K562 (cell line): Measurements from ENCODE around the gene KLHDC7B. TPM values are rescaled to one million over a fixed set of nuclear protein-coding genes. Genes with fewer than 3 reads are reported as not detected.

Experiments used
- ARID2 ChIP-seq: fragments of 450-650 bp; IDR thresholded peaks from 2 replicates; pipeline ENCODE4 v1.6.1; 2017; ENCODE audit warnings: antibody characterized with exemption, mild to moderate bottlenecking
- CTBP1 ChIP-seq: fragments of 450-650 bp; IDR thresholded peaks from 2 replicates; pipeline ENCODE4 v1.6.1; 2016; ENCODE audit warnings: borderline replicate concordance
- ELF2 ChIP-seq: fragments of 250-450 bp; sonication (Bioruptor Pico); IDR thresholded peaks from 2 replicates; pipeline ENCODE4 v1.5.0; 2021; ENCODE audit warnings: mild to moderate bottlenecking
- ERF ChIP-seq: fragments of 450-650 bp; formaldehyde crosslinking; IDR thresholded peaks from 2 replicates; pipeline ENCODE4 v1.4.0; 2020; ENCODE audit warnings: mild to moderate bottlenecking, mixed read lengths
- FOXM1 ChIP-seq, 2 experiments: fragments of 450-650 bp in 1 of 2; sonication (generic) in 1 of 2; formaldehyde crosslinking in 1 of 2; IDR thresholded peaks; 2 replicates each; pipeline versions ENCODE4 v1.6.1 to v1.9.0; 2017 to 2022; ENCODE audit warnings: low read depth in 2 of 2, mild to moderate bottlenecking in 2 of 2, missing genetic modification reagents in 1 of 2, moderate library complexity in 1 of 2
- IRF2 ChIP-seq: sonication (generic); formaldehyde crosslinking; IDR thresholded peaks from 2 replicates; pipeline ENCODE4 v1.8.1; 2022; ENCODE audit warnings: mild to moderate bottlenecking, missing genetic modification reagents
- KAT2B ChIP-seq: IDR thresholded peaks from one replicate; pipeline ENCODE4 v1.6.1; 2012; ENCODE audit warnings: low read depth, mild to moderate bottlenecking, control low read depth, inconsistent platforms, low read length, moderate library complexity
- KDM1A ChIP-seq, 2 experiments: fragments of 450-650 bp; IDR thresholded peaks; 2 replicates each; pipeline ENCODE4 v1.6.1; 2016; ENCODE audit warnings: mild to moderate bottlenecking in 2 of 2
- MCM2 ChIP-seq: fragments of 450-650 bp; IDR thresholded peaks from 2 replicates; pipeline ENCODE4 v1.6.1; 2017; ENCODE audit warnings: low read depth, mild to moderate bottlenecking
- MCM3 ChIP-seq: fragments of 450-650 bp; IDR thresholded peaks from 2 replicates; pipeline ENCODE4 v1.6.1; 2016
- NFRKB ChIP-seq: fragments of 450-650 bp; IDR thresholded peaks from 2 replicates; pipeline ENCODE4 v1.6.1; 2016; ENCODE audit warnings: low read depth
- POLR2B ChIP-seq: fragments of 450-650 bp; IDR thresholded peaks from 2 replicates; pipeline ENCODE4 v1.6.1; 2018; ENCODE audit warnings: low read depth; ENCODE audit not compliant: partially characterized antibody
- RNF219 ChIP-seq: fragments of 250-450 bp; sonication (Bioruptor Pico); IDR thresholded peaks from 2 replicates; pipeline ENCODE4 v1.5.0; 2022; ENCODE audit warnings: mild to moderate bottlenecking
- SIN3B ChIP-seq: fragments of 450-650 bp; IDR thresholded peaks from 2 replicates; pipeline ENCODE4 v1.6.1; 2017; ENCODE audit warnings: low read depth, mild to moderate bottlenecking, moderate library complexity
- TCF7L2 ChIP-seq: fragments of 150-350 bp; IDR thresholded peaks from 2 replicates; pipeline ENCODE4 v1.6.1; 2016; ENCODE audit warnings: low read depth, mild to moderate bottlenecking, low read length, moderate library complexity
- TRIM24 ChIP-seq, 2 experiments: fragments of 450-650 bp; IDR thresholded peaks; 2 replicates each; pipeline ENCODE4 v1.6.1; 2016
- TSC22D4 ChIP-seq: fragments of 450-650 bp; IDR thresholded peaks from 2 replicates; pipeline ENCODE4 v1.6.1; 2016; ENCODE audit warnings: missing genetic modification characterization, missing biosample characterization, control low read depth
- ZBED1 ChIP-seq: IDR thresholded peaks from 2 replicates; pipeline ENCODE4 v1.6.1; 2014
- ZFPM2 ChIP-seq: fragments of 250-450 bp; sonication (Bioruptor Pico); IDR thresholded peaks from 2 replicates; pipeline ENCODE4 v1.5.1; 2022; ENCODE audit warnings: mild to moderate bottlenecking
- ZNF197 ChIP-seq: fragments of 200-800 bp; sonication (Bioruptor generic); IDR thresholded peaks from 2 replicates; pipeline ENCODE4 v1.6.1; 2016; ENCODE audit warnings: low read depth, missing genetic modification characterization, missing compliant biosample characterization
- polyA plus RNA-seq, 8 experiments: library from polyadenylated mRNA; depleted of rRNA in 4 of 8; stranded (reverse) in 5 of 8; unstranded in 3 of 8; fragments of >200 nt; fragmentation: Nextera tagmentation in 2 of 8; fragmentation: Illumina TruSeq in 1 of 8; extraction: Ambion mirVana in 2 of 8; extraction: Trizol in 1 of 8; gene quantifications; 2 replicates each; pipeline versions ENCODE4 v1.2.1 to v1.2.3, GENCODE V29; 2011 to 2014; ENCODE audit warnings: inconsistent platforms in 1 of 8, missing spikeins in 1 of 8
- total RNA-seq, 7 experiments: library from RNA; depleted of rRNA in 6 of 7; stranded (reverse); fragments of >200 nt in 6 of 7; fragmentation: Illumina TruSeq in 2 of 7; extraction: Trizol in 2 of 7; gene quantifications; 2 replicates each; pipeline versions ENCODE4 v1.2.1 to v1.2.3, GENCODE V29; 2011 to 2021; ENCODE audit warnings: low replicate concordance in 1 of 7
- TF ChIP-seq, protein P1 (sequence below): fragments of 250-450 bp; sonication (Bioruptor Pico); IDR thresholded peaks from 2 replicates; pipeline ENCODE4 v1.4.0; 2020
- TF ChIP-seq, protein P2 (sequence below), 2 experiments: fragments of 450-650 bp in 1 of 2; sonication (generic) in 1 of 2; formaldehyde crosslinking in 1 of 2; IDR thresholded peaks in 1 of 2; conservative IDR thresholded peaks in 1 of 2; 2 replicates each; pipeline versions ENCODE4 v1.6.1 to v1.8.1; 2016 to 2023; ENCODE audit warnings: mild to moderate bottlenecking in 2 of 2, moderate library complexity in 2 of 2, inconsistent platforms in 1 of 2, missing genetic modification reagents in 1 of 2
- TF ChIP-seq, protein P3 (sequence below): fragments of 250-450 bp; sonication (Bioruptor Pico); IDR thresholded peaks from 2 replicates; pipeline ENCODE4 v1.4.0; 2020; ENCODE audit warnings: borderline replicate concordance
- TF ChIP-seq, protein P4 (sequence below): fragments of 450-650 bp; IDR thresholded peaks from 2 replicates; pipeline ENCODE4 v1.6.1; 2016; ENCODE audit warnings: low read depth, mild to moderate bottlenecking, moderate library complexity

Gene KLHDC7B
- total and polyA plus RNA-seq, 9 of the 15 experiments (the other 6 are each of a cell fraction or from before 2014, with no cell fraction given), result 0.04 to 0.22 (median 0.05) TPM; not detected in 4

DNA sequence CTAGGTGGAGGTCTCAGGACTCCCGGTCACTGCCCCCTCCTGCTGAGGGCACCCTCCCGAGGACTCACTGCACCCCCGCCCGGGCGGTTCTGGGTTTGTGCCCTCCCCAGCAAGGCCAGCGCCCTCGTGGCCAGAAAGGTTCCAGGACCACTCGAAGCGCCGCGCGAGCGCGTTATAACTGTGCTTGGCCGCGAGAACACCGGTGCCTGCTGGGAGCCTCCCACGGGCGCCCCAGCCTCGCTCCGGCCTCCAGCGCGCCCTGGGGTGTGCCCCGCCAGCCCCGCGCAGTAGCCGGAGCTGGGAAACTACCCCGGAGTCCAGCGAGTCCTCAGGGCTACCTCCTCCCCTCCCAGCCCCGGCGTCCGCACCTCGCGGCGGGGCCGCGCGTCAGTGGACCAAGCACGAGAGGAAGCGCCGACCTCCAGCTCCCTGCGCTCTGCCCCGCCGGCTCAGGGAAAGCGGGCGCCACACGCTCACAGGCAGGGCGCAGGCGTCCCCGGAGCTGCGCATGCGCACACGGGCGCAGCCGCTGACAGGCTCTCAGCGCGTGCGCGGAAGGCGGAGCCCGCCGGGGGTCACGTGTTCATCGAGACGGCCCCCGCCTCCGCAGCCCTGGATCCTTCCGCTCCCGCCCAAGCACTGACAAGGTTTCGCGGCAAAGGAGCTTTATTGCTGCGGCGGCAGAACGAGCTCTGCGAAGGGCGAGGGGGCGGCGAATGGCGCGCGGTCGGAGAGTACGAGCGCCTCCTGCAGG lies 20.4 kb upstream of the KLHDC7B start, which contains the start of gene SCO2 (continued):
- TF ChIP-seq, protein P1, sequence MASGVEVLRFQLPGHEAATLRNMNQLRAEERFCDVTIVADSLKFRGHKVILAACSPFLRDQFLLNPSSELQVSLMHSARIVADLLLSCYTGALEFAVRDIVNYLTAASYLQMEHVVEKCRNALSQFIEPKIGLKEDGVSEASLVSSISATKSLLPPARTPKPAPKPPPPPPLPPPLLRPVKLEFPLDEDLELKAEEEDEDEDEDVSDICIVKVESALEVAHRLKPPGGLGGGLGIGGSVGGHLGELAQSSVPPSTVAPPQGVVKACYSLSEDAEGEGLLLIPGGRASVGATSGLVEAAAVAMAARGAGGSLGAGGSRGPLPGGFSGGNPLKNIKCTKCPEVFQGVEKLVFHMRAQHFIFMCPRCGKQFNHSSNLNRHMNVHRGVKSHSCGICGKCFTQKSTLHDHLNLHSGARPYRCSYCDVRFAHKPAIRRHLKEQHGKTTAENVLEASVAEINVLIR (CRISPR knock-in tag), result no peak
- TF ChIP-seq RNF219 (CRISPR knock-in tag) (no peak), FOXM1 (IDR thresholded peaks at IDR 0.05; ENCODE audit: low read depth) (no peak), FOXM1 (CRISPR knock-in tag; IDR thresholded peaks at IDR 0.05; ENCODE audit: low read depth) (no peak), NFRKB (no peak), TRIM24 (IDR thresholded peaks at IDR 0.05) (no peak), KAT2B (no peak), MCM2 (no peak), ARID2 (no peak), CTBP1 (peak; percentile 60), IRF2 (CRISPR knock-in tag) (no peak), MCM3 (no peak), POLR2B (peak; percentile 92), ERF (CRISPR knock-in tag) (no peak; the same call in 1 of the 2 replicates), SIN3B (peak; percentile 31; the same call in 1 of the 2 replicates), ZNF197 (CRISPR knock-in tag) (no peak), ELF2 (CRISPR knock-in tag) (no peak), TCF7L2 (no peak), ZBED1 (peak; percentile 24; the same call in 1 of the 2 replicates), ZFPM2 (CRISPR knock-in tag) (no peak), KDM1A (IDR thresholded peaks at IDR 0.05) (no peak), TSC22D4 (tag) (no peak)
- TF ChIP-seq, protein P2, sequence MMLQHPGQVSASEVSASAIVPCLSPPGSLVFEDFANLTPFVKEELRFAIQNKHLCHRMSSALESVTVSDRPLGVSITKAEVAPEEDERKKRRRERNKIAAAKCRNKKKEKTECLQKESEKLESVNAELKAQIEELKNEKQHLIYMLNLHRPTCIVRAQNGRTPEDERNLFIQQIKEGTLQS (IDR thresholded peaks at IDR 0.05), result no peak
- TF ChIP-seq, protein P2 (CRISPR knock-in tag; conservative IDR thresholded peaks at IDR 0.05), result no peak
- TF ChIP-seq, protein P3, sequence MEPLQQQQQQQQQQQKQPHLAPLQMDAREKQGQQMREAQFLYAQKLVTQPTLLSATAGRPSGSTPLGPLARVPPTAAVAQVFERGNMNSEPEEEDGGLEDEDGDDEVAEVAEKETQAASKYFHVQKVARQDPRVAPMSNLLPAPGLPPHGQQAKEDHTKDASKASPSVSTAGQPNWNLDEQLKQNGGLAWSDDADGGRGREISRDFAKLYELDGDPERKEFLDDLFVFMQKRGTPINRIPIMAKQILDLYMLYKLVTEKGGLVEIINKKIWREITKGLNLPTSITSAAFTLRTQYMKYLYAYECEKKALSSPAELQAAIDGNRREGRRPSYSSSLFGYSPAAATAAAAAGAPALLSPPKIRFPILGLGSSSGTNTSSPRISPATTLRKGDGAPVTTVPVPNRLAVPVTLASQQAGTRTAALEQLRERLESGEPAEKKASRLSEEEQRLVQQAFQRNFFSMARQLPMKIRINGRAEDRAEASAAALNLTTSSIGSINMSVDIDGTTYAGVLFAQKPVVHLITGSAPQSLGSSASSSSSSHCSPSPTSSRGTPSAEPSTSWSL (CRISPR knock-in tag), result no peak
- TF ChIP-seq, protein P4, sequence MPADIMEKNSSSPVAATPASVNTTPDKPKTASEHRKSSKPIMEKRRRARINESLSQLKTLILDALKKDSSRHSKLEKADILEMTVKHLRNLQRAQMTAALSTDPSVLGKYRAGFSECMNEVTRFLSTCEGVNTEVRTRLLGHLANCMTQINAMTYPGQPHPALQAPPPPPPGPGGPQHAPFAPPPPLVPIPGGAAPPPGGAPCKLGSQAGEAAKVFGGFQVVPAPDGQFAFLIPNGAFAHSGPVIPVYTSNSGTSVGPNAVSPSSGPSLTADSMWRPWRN, result no peak
